H1 (cell line): Measurements from ENCODE around the gene DBNDD1. TPM values are rescaled to one million over a fixed set of nuclear protein-coding genes. Genes with fewer than 3 reads are reported as not detected.

ENCODE experiments used
- CHD7 ChIP-seq: fragments of 300-600 bp; sonication (generic); IDR thresholded peaks from 2 replicates; pipeline ENCODE4 v1.7.1; 2012; ENCODE audit warnings: low read length, moderate library complexity, mild to moderate bottlenecking, inconsistent platforms; ENCODE audit not compliant: insufficient replicate concordance
- polyA plus RNA-seq, 7 experiments: library from polyadenylated mRNA; depleted of rRNA in 3 of 7; stranded (reverse) in 5 of 7; unstranded in 2 of 7; fragments of >200 nt in 5 of 7; fragments of 200-250 nt in 2 of 7; gene quantifications; 1 replicate in 5 of 7; 2 replicates in 1 of 7; 4 replicates in 1 of 7; pipeline versions ENCODE4 v1.2.1 to v1.2.3, GENCODE V29; 2011 to 2013; ENCODE audit warnings: missing spikeins in 2 of 7, mixed read lengths in 2 of 7
- total RNA-seq: library from RNA; stranded (reverse); fragmentation: NEBNext Ultra II Directional; extraction: Animal tissue kit (Norgen Biotek cat#: 25700); gene quantifications from 2 replicates; pipeline ENCODE4 v1.2.1, GENCODE V29; 2021

Gene DBNDD1
- total and polyA plus RNA-seq, 2 of the 8 experiments (the other 6 are each of a cell fraction or from before 2014, with no cell fraction given) = 69.9 to 92.6 TPM

- no peak for TF ChIP-seq CHD7
These were observed 8.4 kb downstream of the DBNDD1 start (continued) for GRCh38 chr16:90010676-90011507.
